HL-60 (cell line): ENCODE measurements around the gene FAT4.

Experiments used
- POLR2AphosphoS5 ChIP-seq: IDR thresholded peaks from 2 replicates; pipeline ENCODE4 v1.6.1; 2012; ENCODE audit warnings: low read depth
- TF ChIP-seq, protein P1 (sequence below): IDR thresholded peaks from one replicate; pipeline ENCODE4 v1.5.1; 2011; ENCODE audit warnings: low read length, control low read depth, inconsistent platforms; ENCODE audit not compliant: insufficient read depth
- TF ChIP-seq, protein P2 (sequence below): IDR thresholded peaks from 2 replicates; pipeline ENCODE4 v1.6.1; 2012; ENCODE audit warnings: low read depth; ENCODE audit not compliant: insufficient replicate concordance

DNA sequence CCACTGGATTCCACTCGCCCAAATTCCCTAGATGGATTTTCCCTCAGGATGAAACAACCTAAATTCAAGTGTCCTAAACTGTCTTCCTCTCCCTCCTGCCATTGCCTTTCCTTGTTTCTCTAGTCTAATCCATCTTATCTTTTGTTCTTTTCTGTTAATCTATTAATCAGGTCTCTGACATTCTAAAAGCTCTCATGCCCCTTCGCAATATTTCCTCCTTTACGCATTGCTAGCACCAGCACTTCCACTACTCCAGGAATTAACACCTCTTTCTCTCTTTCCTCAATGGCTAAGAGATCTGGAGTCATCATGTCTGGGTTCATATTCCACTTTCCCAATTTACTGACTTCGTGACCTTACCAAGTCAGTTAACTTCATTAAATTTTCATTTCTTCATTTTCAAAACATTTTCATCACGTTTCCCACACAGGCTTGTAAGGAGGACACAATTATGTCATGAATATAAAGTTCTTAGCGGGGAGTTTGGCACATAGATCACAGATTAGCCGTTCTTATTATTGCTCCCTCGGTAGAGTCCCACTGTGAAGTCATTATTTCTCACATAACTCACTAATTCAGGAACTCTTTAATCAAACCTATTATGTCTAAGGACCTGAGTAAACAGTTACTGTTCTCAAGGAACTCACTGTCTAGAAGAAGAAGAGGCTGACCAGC is 45.3 kb downstream of the FAT4 start:
- TF ChIP-seq, protein P1, sequence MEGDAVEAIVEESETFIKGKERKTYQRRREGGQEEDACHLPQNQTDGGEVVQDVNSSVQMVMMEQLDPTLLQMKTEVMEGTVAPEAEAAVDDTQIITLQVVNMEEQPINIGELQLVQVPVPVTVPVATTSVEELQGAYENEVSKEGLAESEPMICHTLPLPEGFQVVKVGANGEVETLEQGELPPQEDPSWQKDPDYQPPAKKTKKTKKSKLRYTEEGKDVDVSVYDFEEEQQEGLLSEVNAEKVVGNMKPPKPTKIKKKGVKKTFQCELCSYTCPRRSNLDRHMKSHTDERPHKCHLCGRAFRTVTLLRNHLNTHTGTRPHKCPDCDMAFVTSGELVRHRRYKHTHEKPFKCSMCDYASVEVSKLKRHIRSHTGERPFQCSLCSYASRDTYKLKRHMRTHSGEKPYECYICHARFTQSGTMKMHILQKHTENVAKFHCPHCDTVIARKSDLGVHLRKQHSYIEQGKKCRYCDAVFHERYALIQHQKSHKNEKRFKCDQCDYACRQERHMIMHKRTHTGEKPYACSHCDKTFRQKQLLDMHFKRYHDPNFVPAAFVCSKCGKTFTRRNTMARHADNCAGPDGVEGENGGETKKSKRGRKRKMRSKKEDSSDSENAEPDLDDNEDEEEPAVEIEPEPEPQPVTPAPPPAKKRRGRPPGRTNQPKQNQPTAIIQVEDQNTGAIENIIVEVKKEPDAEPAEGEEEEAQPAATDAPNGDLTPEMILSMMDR = no peak
- TF ChIP-seq, protein P2, sequence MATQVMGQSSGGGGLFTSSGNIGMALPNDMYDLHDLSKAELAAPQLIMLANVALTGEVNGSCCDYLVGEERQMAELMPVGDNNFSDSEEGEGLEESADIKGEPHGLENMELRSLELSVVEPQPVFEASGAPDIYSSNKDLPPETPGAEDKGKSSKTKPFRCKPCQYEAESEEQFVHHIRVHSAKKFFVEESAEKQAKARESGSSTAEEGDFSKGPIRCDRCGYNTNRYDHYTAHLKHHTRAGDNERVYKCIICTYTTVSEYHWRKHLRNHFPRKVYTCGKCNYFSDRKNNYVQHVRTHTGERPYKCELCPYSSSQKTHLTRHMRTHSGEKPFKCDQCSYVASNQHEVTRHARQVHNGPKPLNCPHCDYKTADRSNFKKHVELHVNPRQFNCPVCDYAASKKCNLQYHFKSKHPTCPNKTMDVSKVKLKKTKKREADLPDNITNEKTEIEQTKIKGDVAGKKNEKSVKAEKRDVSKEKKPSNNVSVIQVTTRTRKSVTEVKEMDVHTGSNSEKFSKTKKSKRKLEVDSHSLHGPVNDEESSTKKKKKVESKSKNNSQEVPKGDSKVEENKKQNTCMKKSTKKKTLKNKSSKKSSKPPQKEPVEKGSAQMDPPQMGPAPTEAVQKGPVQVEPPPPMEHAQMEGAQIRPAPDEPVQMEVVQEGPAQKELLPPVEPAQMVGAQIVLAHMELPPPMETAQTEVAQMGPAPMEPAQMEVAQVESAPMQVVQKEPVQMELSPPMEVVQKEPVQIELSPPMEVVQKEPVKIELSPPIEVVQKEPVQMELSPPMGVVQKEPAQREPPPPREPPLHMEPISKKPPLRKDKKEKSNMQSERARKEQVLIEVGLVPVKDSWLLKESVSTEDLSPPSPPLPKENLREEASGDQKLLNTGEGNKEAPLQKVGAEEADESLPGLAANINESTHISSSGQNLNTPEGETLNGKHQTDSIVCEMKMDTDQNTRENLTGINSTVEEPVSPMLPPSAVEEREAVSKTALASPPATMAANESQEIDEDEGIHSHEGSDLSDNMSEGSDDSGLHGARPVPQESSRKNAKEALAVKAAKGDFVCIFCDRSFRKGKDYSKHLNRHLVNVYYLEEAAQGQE = no peak
- TF ChIP-seq POLR2AphosphoS5 = no peak
